K562 (cell line): ENCODE data around the gene VLDLR.

ENCODE experiments used
- AFF4 ChIP-seq: sonication (generic); formaldehyde crosslinking; IDR thresholded peaks from 2 replicates; pipeline ENCODE4 v1.8.0; 2023; ENCODE audit warnings: mild to moderate bottlenecking, missing genetic modification reagents
- BRF2 ChIP-seq: IDR thresholded peaks from 3 replicates; pipeline ENCODE4 v1.6.1; 2011; ENCODE audit warnings: borderline replicate concordance, mild to moderate bottlenecking; ENCODE audit not compliant: insufficient read length, insufficient read depth
- KLF16 ChIP-seq: IDR thresholded peaks from 2 replicates; pipeline ENCODE4 v1.6.1; 2016; ENCODE audit warnings: antibody characterized with exemption
- NFRKB ChIP-seq: fragments of 450-650 bp; IDR thresholded peaks from 2 replicates; pipeline ENCODE4 v1.6.1; 2016; ENCODE audit warnings: low read depth
- REST ChIP-seq, 2 experiments: fragments of 450-650 bp; formaldehyde crosslinking in 1 of 2; IDR thresholded peaks; 2 replicates each; pipeline versions ENCODE4 v1.4.0 to v1.6.1; 2014 to 2020; ENCODE audit warnings: mild to moderate bottlenecking in 2 of 2, borderline replicate concordance in 1 of 2, low read depth in 1 of 2
- SIN3B ChIP-seq: fragments of 450-650 bp; IDR thresholded peaks from 2 replicates; pipeline ENCODE4 v1.6.1; 2017; ENCODE audit warnings: low read depth, mild to moderate bottlenecking, moderate library complexity
- TBP ChIP-seq: optimal IDR thresholded peaks from 2 replicates; pipeline ENCODE3; 2011; ENCODE audit warnings: low read depth, low read length, improper control_type of control experiment
- WHSC1 ChIP-seq: IDR thresholded peaks from one replicate; pipeline ENCODE4 v1.6.1; 2012; ENCODE audit warnings: low read length, control low read depth, inconsistent platforms
- ZNF212 ChIP-seq: fragments of 450-650 bp; formaldehyde crosslinking; IDR thresholded peaks from 2 replicates; pipeline ENCODE4 v1.4.0; 2020; ENCODE audit warnings: mild to moderate bottlenecking
- ZNF239 ChIP-seq: fragments of 250-450 bp; sonication (Bioruptor Pico); IDR thresholded peaks from 2 replicates; pipeline ENCODE4 v1.4.0; 2020; ENCODE audit warnings: mild to moderate bottlenecking
- ZNF24 ChIP-seq: fragments of 450-650 bp; IDR thresholded peaks from 2 replicates; pipeline ENCODE4 v1.6.1; 2016
- ZNF592 ChIP-seq: fragments of 450-650 bp; IDR thresholded peaks from 2 replicates; pipeline ENCODE4 v1.6.1; 2017; ENCODE audit warnings: antibody characterized with exemption, mild to moderate bottlenecking
- ZZZ3 ChIP-seq: fragments of 450-650 bp; IDR thresholded peaks from 2 replicates; pipeline ENCODE4 v1.6.1; 2016; ENCODE audit warnings: antibody characterized with exemption, mild to moderate bottlenecking, moderate library complexity

GRCh38 chr9:2676466-2676865 is 54.9 kb downstream of the VLDLR start:
- TF ChIP-seq SIN3B (no peak), NFRKB (no peak), TBP (no peak), ZNF239 (CRISPR knock-in tag) (no peak), KLF16 (no peak), REST (IDR thresholded peaks at IDR 0.05; ENCODE audit: borderline replicate concordance) (no peak), REST (CRISPR knock-in tag; IDR thresholded peaks at IDR 0.05; ENCODE audit: low read depth) (no peak), WHSC1 (no peak), ZNF212 (CRISPR knock-in tag) (no peak), ZNF592 (no peak), AFF4 (CRISPR knock-in tag) (no peak), ZZZ3 (no peak), BRF2 (no peak), ZNF24 (no peak)
